Osteoblast (primary cell): ENCODE results near the gene APOBR. TPM values are rescaled to one million over a fixed set of nuclear protein-coding genes. Genes with fewer than 3 reads are reported as not detected.
A peak's percentile ranks its signal among the peaks of the same experiment; 100 is the strongest.

Experiments
- DNase-seq: peaks from one replicate; pipeline ENCODE4 v3.0.0; 2011; ENCODE audit warnings: low spot score, mixed read lengths; ENCODE audit not compliant: insufficient read length; ENCODE audit errors: missing footprints
- H2AFZ ChIP-seq: 2 replicates; pipeline ENCODE4 v1.6.0; 2011; ENCODE audit warnings: mild to moderate bottlenecking, low read length
- H3K27ac ChIP-seq: 2 replicates; pipeline ENCODE4 v1.5.1; 2011; ENCODE audit warnings: mild to moderate bottlenecking, low read depth, low read length, moderate library complexity
- H3K27me3 ChIP-seq: 2 replicates; pipeline ENCODE4 v1.6.0; 2012; ENCODE audit warnings: mild to moderate bottlenecking, control low read depth, inconsistent platforms, low read length, moderate library complexity; ENCODE audit not compliant: insufficient read depth
- H3K36me3 ChIP-seq: 2 replicates; pipeline ENCODE4 v1.5.1; 2011; ENCODE audit warnings: mild to moderate bottlenecking, low read length, control low read depth, moderate library complexity; ENCODE audit not compliant: insufficient read depth
- H3K4me1 ChIP-seq: 2 replicates; pipeline ENCODE4 v1.5.1; 2011; ENCODE audit warnings: mild to moderate bottlenecking, low read length, control low read depth, moderate library complexity; ENCODE audit not compliant: insufficient read depth
- H3K4me2 ChIP-seq: 2 replicates; pipeline ENCODE4 v1.6.0; 2011; ENCODE audit warnings: mild to moderate bottlenecking, low read length; ENCODE audit not compliant: insufficient read depth
- H3K4me3 ChIP-seq: fragments of 200-600 bp; sonication (generic); 3 replicates; pipeline ENCODE4 v1.5.1; 2012; ENCODE audit warnings: mild to moderate bottlenecking, low read length, inconsistent platforms; ENCODE audit not compliant: insufficient read depth
- H3K79me2 ChIP-seq: 2 replicates; pipeline ENCODE4 v1.6.0; 2012; ENCODE audit warnings: mild to moderate bottlenecking, low read length, control low read depth, inconsistent platforms; ENCODE audit not compliant: insufficient read depth
- H3K9me3 ChIP-seq: 2 replicates; pipeline ENCODE4 v1.5.1; 2011; ENCODE audit warnings: low read depth, low read length, control low read depth
- H4K20me1 ChIP-seq: 2 replicates; pipeline ENCODE4 v1.6.0; 2012; ENCODE audit warnings: mild to moderate bottlenecking, low read length, control low read depth; ENCODE audit not compliant: insufficient read depth
- CTCF ChIP-seq: IDR thresholded peaks from 2 replicates; pipeline ENCODE4 v1.5.1; 2011; ENCODE audit warnings: mild to moderate bottlenecking, low read depth, low read length, moderate library complexity; ENCODE audit errors: extremely low read depth
- total RNA-seq: library from RNA; depleted of rRNA; stranded (reverse); fragments of >200 nt; gene quantifications from 2 replicates; pipeline ENCODE4 v1.2.3, GENCODE V29; 2012

APOBR gene
- total RNA-seq, 1 donor: not detected

GRCh38 chr16:28534542-28535373 is 40.3 kb downstream of the APOBR start:
- Histone ChIP-seq H3K36me3 (peaks cover 4% of the 10 kb centered on the region), H4K20me1 (no peaks in the 10 kb centered on the region), H3K79me2 (peaks cover 17% of the 10 kb centered on the region), H2AFZ (no peak overlapping the region), H3K9me3 (no peaks in the 10 kb centered on the region), H3K4me2 (no peak overlapping the region), H3K4me1 (peaks cover 19% of the 10 kb centered on the region), H3K27ac (no peak overlapping the region), H3K4me3 (no peak overlapping the region), H3K27me3 (no peaks in the 10 kb centered on the region)
- TF ChIP-seq CTCF: no peak
- DNase-seq: no peak

- H3K4me1 ChIP-seq: peaks cover 19% of the 10 kb centered on the region
- DNase-seq: peak; percentile 76
- H3K36me3 ChIP-seq: peaks cover 4% of the 10 kb centered on the region
- peak overlapping the region; percentile 73 for H3K4me3 ChIP-seq
- no peaks in the 10 kb centered on the region for H3K27me3 ChIP-seq
- H3K27ac ChIP-seq: no peak overlapping the region
- no peak for TF ChIP-seq CTCF
- H3K4me2 ChIP-seq: peak overlapping the region; percentile 86
- no peak overlapping the region for H2AFZ ChIP-seq
- peaks cover 17% of the 10 kb centered on the region for H3K79me2 ChIP-seq
- no peaks in the 10 kb centered on the region for H4K20me1 ChIP-seq
- no peaks in the 10 kb centered on the region for H3K9me3 ChIP-seq
These were observed 42.6 kb downstream of the APOBR start for GRCh38 chr16:28537076-28537475.

- peaks cover 19% of the 10 kb centered on the region for H3K4me1 ChIP-seq
- H3K36me3 ChIP-seq: peaks cover 4% of the 10 kb centered on the region
- no peaks in the 10 kb centered on the region for H4K20me1 ChIP-seq
- DNase-seq: no peak
- no peaks in the 10 kb centered on the region for H3K9me3 ChIP-seq
- TF ChIP-seq CTCF: no peak
- H3K4me3 ChIP-seq: peak overlapping the region; percentile 73
- H3K27ac ChIP-seq: peak overlapping the region; percentile 67
- H3K27me3 ChIP-seq: no peaks in the 10 kb centered on the region
- peaks cover 17% of the 10 kb centered on the region for H3K79me2 ChIP-seq
- peak overlapping the region; percentile 86 for H3K4me2 ChIP-seq
- peak overlapping the region; percentile 92 for H2AFZ ChIP-seq
These were observed 43.7 kb downstream of the APOBR start for GRCh38 chr16:28537964-28538732.
